Endothelial cell (in vitro differentiated cells): Measurements from ENCODE around the gene TMEM130. TPM values are rescaled to one million over a fixed set of nuclear protein-coding genes. Genes with fewer than 3 reads are reported as not detected.

Experiments used
- DNase-seq: peaks from one replicate; pipeline ENCODE4 v3.0.0; 2021; ENCODE audit warnings: low spot score
- H3K27ac Mint-ChIP-seq: one replicate; pipeline ENCODE4 v1.8.0; 2021; ENCODE audit warnings: mixed read lengths, inconsistent platforms; ENCODE audit not compliant: unreplicated experiment
- H3K27me3 Mint-ChIP-seq: one replicate; pipeline ENCODE4 v1.8.0; 2021; ENCODE audit warnings: mild to moderate bottlenecking, moderate library complexity, mixed read lengths, inconsistent platforms; ENCODE audit not compliant: unreplicated experiment
- H3K36me3 Mint-ChIP-seq: one replicate; pipeline ENCODE4 v1.8.0; 2021; ENCODE audit warnings: mild to moderate bottlenecking, low read depth, mixed read lengths, inconsistent platforms; ENCODE audit not compliant: unreplicated experiment
- H3K4me1 Mint-ChIP-seq: one replicate; pipeline ENCODE4 v1.8.0; 2021; ENCODE audit warnings: mild to moderate bottlenecking, mixed read lengths, inconsistent platforms; ENCODE audit not compliant: unreplicated experiment
- H3K4me3 Mint-ChIP-seq: one replicate; pipeline ENCODE4 v1.8.0; 2021; ENCODE audit warnings: mild to moderate bottlenecking, mixed read lengths, inconsistent platforms; ENCODE audit not compliant: unreplicated experiment
- H3K9me3 Mint-ChIP-seq: one replicate; pipeline ENCODE4 v1.8.0; 2021; ENCODE audit warnings: mixed read lengths, inconsistent platforms; ENCODE audit not compliant: unreplicated experiment
- total RNA-seq: library from RNA; stranded (reverse); fragmentation: NEBNext Ultra II Directional; extraction: Animal tissue kit (Norgen Biotek cat#: 25700); gene quantifications from one replicate; pipeline ENCODE4 v1.2.1, GENCODE V29; 2021; ENCODE audit not compliant: unreplicated experiment
- TF ChIP-seq, protein P1 (sequence below): fragments of 200-600 bp; sonication (generic); IDR thresholded peaks from one replicate; pipeline ENCODE4 v1.5.0; 2021; ENCODE audit warnings: antibody characterized with exemption; ENCODE audit not compliant: unreplicated experiment

The TMEM130 gene
- total RNA-seq, 1 donor from 2014 or later: not detected

GRCh38 chr7:98884416-98884815 is 14.6 kb upstream of the TMEM130 start:
- TF ChIP-seq, protein P1, sequence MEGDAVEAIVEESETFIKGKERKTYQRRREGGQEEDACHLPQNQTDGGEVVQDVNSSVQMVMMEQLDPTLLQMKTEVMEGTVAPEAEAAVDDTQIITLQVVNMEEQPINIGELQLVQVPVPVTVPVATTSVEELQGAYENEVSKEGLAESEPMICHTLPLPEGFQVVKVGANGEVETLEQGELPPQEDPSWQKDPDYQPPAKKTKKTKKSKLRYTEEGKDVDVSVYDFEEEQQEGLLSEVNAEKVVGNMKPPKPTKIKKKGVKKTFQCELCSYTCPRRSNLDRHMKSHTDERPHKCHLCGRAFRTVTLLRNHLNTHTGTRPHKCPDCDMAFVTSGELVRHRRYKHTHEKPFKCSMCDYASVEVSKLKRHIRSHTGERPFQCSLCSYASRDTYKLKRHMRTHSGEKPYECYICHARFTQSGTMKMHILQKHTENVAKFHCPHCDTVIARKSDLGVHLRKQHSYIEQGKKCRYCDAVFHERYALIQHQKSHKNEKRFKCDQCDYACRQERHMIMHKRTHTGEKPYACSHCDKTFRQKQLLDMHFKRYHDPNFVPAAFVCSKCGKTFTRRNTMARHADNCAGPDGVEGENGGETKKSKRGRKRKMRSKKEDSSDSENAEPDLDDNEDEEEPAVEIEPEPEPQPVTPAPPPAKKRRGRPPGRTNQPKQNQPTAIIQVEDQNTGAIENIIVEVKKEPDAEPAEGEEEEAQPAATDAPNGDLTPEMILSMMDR: no peak
- Mint-ChIP-seq H3K36me3 (peaks cover 9% of the 10 kb centered on the region), H3K27ac (no peak overlapping the region), H3K4me3 (no peak overlapping the region), H3K4me1 (peaks cover 6% of the 10 kb centered on the region), H3K27me3 (peaks cover 6% of the 10 kb centered on the region), H3K9me3 (no peaks in the 10 kb centered on the region)
- no peak for DNase-seq

DNA sequence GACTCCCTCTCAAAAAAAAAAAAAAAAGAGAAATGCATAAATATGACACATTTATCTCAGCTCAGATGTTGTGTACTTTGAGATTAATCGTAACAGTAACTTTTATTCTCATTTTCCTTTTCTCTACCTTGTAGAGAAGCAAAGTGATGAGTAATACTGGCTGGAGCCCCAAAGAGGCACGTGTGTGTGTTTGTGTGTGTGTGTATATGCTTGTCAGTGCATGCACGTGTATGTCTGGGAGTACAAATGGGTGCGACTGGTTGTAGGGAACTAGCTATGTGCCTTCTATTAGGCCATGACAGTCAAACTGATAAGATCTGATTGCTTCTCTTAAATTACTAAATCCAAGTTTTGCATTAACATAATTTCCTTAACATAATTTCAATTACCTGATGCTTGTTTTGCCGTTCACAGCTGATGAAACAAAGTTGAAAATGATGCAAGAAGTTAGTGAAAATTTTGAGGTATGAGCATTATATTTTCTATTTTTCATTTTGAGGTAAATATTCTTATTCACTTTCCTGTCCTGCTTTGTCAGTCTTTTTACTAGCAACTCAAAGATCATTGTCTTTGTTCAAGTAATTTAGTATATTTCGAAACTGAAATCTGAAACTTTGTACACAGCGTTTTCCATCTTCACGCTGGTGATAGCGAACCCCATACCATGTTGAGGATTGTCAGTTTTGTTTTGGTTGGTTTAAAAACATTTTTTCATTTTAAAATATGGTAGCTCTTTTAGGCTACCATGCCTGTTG is 11.9 kb upstream of the TMEM130 start:
- Mint-ChIP-seq H3K4me1 (peaks cover 11% of the 10 kb centered on the region), H3K27ac (no peak overlapping the region), H3K4me3 (no peak overlapping the region), H3K9me3 (no peaks in the 10 kb centered on the region), H3K36me3 (peaks cover 4% of the 10 kb centered on the region), H3K27me3 (peaks cover 8% of the 10 kb centered on the region)
- TF ChIP-seq, protein P1: no peak
- no peak for DNase-seq

GRCh38 chr7:98880485-98880884 is 10.7 kb upstream of the TMEM130 start:
- Mint-ChIP-seq H3K27ac (no peak overlapping the region), H3K4me1 (peaks cover 11% of the 10 kb centered on the region), H3K36me3 (peaks cover 4% of the 10 kb centered on the region), H3K27me3 (peaks cover 8% of the 10 kb centered on the region), H3K4me3 (peak overlapping the region; percentile 71), H3K9me3 (no peaks in the 10 kb centered on the region)
- DNase-seq: no peak
- TF ChIP-seq, protein P1: no peak

GRCh38 chr7:98879979-98880315 is 10.1 kb upstream of the TMEM130 start:
- no peaks in the 10 kb centered on the region for H3K9me3 Mint-ChIP-seq
- TF ChIP-seq, protein P1: no peak
- H3K27me3 Mint-ChIP-seq: peaks cover 8% of the 10 kb centered on the region
- no peak for DNase-seq
- peaks cover 4% of the 10 kb centered on the region for H3K36me3 Mint-ChIP-seq
- H3K27ac Mint-ChIP-seq: no peak overlapping the region
- H3K4me3 Mint-ChIP-seq: peak overlapping the region; percentile 71
- peaks cover 11% of the 10 kb centered on the region for H3K4me1 Mint-ChIP-seq

DNA sequence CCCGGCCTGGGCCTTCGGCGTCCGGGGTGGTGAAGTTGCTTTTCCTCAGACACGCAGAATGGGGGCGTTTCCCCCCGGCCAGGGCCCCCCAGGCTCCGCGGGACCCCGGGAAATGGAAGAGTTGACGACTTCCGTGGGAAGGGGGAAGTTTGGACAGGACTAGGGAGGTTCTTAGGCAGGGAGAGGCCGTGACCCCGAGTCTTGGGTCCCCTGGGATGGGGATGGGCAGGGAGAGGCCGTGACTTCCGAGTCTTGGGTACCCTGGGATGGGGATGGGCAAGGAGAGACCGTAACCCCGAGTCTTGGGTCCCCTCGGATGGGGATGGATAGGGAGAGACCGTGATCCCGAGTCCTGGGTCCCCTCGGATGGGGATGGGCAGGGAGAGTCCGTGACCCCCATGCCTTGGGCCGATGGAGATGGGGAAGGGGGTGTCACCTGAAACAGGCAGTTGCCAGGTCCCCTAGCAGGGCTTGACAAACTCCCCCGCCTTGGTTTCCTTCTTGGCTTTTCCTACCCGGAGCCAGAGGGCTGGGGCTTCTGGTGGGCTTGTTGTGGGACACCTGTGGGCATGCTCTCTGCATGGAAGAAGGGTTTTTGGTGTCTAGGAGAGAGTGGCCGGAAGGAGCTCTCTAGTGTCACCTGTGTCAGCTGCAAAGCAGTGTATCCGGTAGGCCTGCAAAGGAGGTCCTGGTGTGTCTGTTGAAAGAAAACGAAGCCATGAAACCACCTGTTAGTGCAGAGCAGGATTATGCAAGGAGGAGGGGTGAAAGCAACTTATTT is 9.6 kb upstream of the TMEM130 start:
- Mint-ChIP-seq H3K4me3 (peak overlapping the region; percentile 94), H3K27me3 (peaks cover 9% of the 10 kb centered on the region), H3K9me3 (no peaks in the 10 kb centered on the region), H3K27ac (peak overlapping the region; percentile 61), H3K4me1 (peaks cover 11% of the 10 kb centered on the region), H3K36me3 (peaks cover 4% of the 10 kb centered on the region)
- TF ChIP-seq, protein P1: peak; percentile 10
- DNase-seq: no peak
